PC-3 (cell line): ENCODE data around the gene RELA. TPM values are rescaled to one million over a fixed set of nuclear protein-coding genes. Genes with fewer than 3 reads are reported as not detected.

Experiments
- ATAC-seq: fragments of 200-7000 bp; cut with Tn5 transposase; 2 replicates; pipeline ENCODE4 v1.9.1; 2020; ENCODE audit warnings: mild to moderate bottlenecking, moderate library complexity
- BruUV-seq: library from RNA; stranded (reverse); fragments of 400-500 nt; replicated peaks from 2 replicates; lab custom pipeline; 2021; lab: Mats Ljungman, UMichigan
- CTCF ChIA-PET: fragments of 300-600 bp; sonication (Branson Sonifier 250); formaldehyde crosslinking; loops from one replicate; lab custom pipeline; 2022; ENCODE audit warnings: antibody characterized with exemption; lab: Charles Lee
- POLR2A ChIA-PET: fragments of 300-600 bp; sonication (Branson Sonifier 250); formaldehyde crosslinking; loops from one replicate; lab custom pipeline; 2022; ENCODE audit warnings: antibody characterized with exemption; ENCODE audit not compliant: unreplicated experiment; lab: Charles Lee
- DNase-seq: peaks from one replicate; pipeline ENCODE4 v3.0.0-alpha.2; 2015
- H2AFZ ChIP-seq: fragments of 300-600 bp; sonication (generic); 2 replicates; pipeline ENCODE4 v1.6.0; 2016; ENCODE audit warnings: antibody characterized with exemption, low read length
- H3F3A ChIP-seq: fragments of 300-600 bp; sonication (generic); one replicate; pipeline ENCODE4 v1.6.0; 2017; ENCODE audit warnings: antibody characterized with exemption, low read length, control low read depth, mild to moderate bottlenecking; ENCODE audit not compliant: unreplicated experiment
- H3K27ac ChIP-seq: fragments of 300-600 bp; sonication (generic); 2 replicates; pipeline ENCODE4 v1.5.1; 2016; ENCODE audit warnings: mild to moderate bottlenecking, low read length
- H3K27me3 ChIP-seq: fragments of 300-600 bp; sonication (generic); 2 replicates; pipeline ENCODE4 v1.6.1; 2016; ENCODE audit warnings: low read length, mixed read lengths
- H3K36me3 ChIP-seq: fragments of 300-600 bp; sonication (generic); 2 replicates; pipeline ENCODE4 v1.6.1; 2016; ENCODE audit warnings: low read depth, mixed run types, low read length, mixed read lengths
- H3K4me1 ChIP-seq: fragments of 300-600 bp; sonication (generic); 2 replicates; pipeline ENCODE4 v1.5.1; 2016; ENCODE audit warnings: low read length; ENCODE audit not compliant: insufficient read depth
- H3K4me2 ChIP-seq: fragments of 300-600 bp; sonication (generic); 2 replicates; pipeline ENCODE4 v1.6.0; 2016; ENCODE audit warnings: low read length
- H3K4me3 ChIP-seq: fragments of 300-600 bp; sonication (generic); 2 replicates; pipeline ENCODE4 v1.5.1; 2016; ENCODE audit warnings: mild to moderate bottlenecking, low read length, mixed read lengths
- H3K79me2 ChIP-seq: fragments of 300-600 bp; sonication (generic); 2 replicates; pipeline ENCODE4 v1.6.1; 2017; ENCODE audit warnings: low read length, mixed read lengths
- H3K9ac ChIP-seq: fragments of 300-600 bp; sonication (generic); 2 replicates; pipeline ENCODE4 v1.6.0; 2016; ENCODE audit warnings: mild to moderate bottlenecking, low read length
- H3K9me2 ChIP-seq: fragments of 300-600 bp; sonication (generic); replicated peaks from 2 replicates; pipeline ENCODE4 v1.6.1; 2016; ENCODE audit warnings: mixed run types, low read length, mixed read lengths
- H3K9me3 ChIP-seq: fragments of 300-600 bp; sonication (generic); 2 replicates; pipeline ENCODE4 v1.6.1; 2016; ENCODE audit warnings: low read length, mixed read lengths
- H4K20me1 ChIP-seq: fragments of 300-600 bp; sonication (generic); 2 replicates; pipeline ENCODE4 v1.6.1; 2016; ENCODE audit warnings: low read length, mixed read lengths
- EZH2 ChIP-seq: fragments of 300-600 bp; sonication (generic); IDR thresholded peaks from one replicate; pipeline ENCODE4 v1.6.1; 2017; ENCODE audit warnings: antibody characterized with exemption, mild to moderate bottlenecking, low read length; ENCODE audit not compliant: unreplicated experiment
- EZH2phosphoT487 ChIP-seq: fragments of 300-600 bp; sonication (generic); IDR thresholded peaks from 2 replicates; pipeline ENCODE4 v1.6.1; 2018; ENCODE audit warnings: mild to moderate bottlenecking, antibody characterized with exemption, low read length, borderline replicate concordance
- intact Hi-C: fragments of 100-400 bp; cut with micrococcal nuclease; formaldehyde crosslinking; loops from 2 replicates; pipeline ENCODE4 v1.9.0; 2023
- total RNA-seq: library from RNA; depleted of rRNA; stranded (reverse); fragments of >200 nt; gene quantifications from 2 replicates; pipeline ENCODE4 v1.2.3, GENCODE V29; 2014
- TF ChIP-seq, protein P1 (sequence below): fragments of 300-600 bp; sonication (generic); conservative IDR thresholded peaks from 2 replicates; pipeline ENCODE4 v1.5.1; 2017; ENCODE audit warnings: antibody characterized with exemption, low read depth, mild to moderate bottlenecking, low read length

RELA gene
- total RNA-seq, 1 experiment from 2014 or later = 84.2 TPM

DNA sequence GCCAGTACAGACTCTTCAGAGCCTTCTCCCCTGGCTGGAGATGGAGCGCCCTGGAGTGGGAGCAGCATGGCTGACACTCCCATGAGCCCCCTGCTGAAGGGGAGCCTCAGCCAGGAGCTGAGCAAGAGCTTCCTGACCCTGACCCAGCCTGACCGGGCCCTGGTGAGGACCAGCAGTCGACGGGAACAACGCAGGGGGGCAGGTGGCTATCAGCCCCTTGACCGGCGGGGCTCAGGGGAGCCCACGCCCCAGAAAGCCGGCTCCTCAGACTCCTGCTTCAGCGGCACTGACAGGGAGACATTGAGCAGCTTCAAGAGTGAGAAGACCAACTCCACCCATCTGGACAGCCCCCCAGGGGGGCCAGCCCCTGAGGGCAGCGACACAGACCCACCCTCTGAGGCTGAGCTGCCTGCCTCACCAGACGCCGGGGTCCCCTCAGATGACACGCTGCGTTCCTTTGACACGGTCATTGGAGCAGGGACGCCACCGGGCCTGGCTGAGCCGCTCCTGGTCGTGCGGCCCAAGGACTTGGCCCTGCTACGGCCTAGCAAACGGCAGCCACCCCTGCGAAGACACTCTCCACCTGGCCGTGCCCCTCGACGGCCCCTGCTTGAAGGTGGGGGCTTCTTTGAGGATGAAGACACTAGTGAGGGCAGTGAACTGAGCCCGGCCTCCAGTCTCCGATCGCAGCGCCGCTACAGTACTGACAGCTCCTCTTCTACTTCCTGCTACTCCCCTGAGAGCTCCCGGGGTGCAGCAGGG is 44.5 kb downstream of the RELA start:
- DNase-seq (no peak), ATAC-seq (no peak)
- POLR2A ChIA-PET = no interaction called here
- Histone ChIP-seq H3K79me2 (peaks cover 59% of the 10 kb centered on the region), H2AFZ (no peak overlapping the region), H3K36me3 (peaks cover 40% of the 10 kb centered on the region), H3K4me3 (no peak overlapping the region), H3K4me1 (peaks cover 13% of the 10 kb centered on the region), H3K27me3 (no peaks in the 10 kb centered on the region), H3K9ac (no peak overlapping the region), H3F3A (no peaks in the 10 kb centered on the region), H3K9me2 (no peaks in the 10 kb centered on the region), H4K20me1 (peaks cover 17% of the 10 kb centered on the region), H3K4me2 (no peak overlapping the region), H3K9me3 (no peaks in the 10 kb centered on the region), H3K27ac (no peak overlapping the region)
- BruUV-seq = no TSS peak
- CTCF ChIA-PET = no interaction called here
- intact Hi-C loops = loop anchor here (10.0 kb wide), 1 partner anchor 73 kb away; no protein-coding TSS in a partner anchor
- TF ChIP-seq EZH2 (no peak), EZH2phosphoT487 (no peak)
- TF ChIP-seq, protein P1, sequence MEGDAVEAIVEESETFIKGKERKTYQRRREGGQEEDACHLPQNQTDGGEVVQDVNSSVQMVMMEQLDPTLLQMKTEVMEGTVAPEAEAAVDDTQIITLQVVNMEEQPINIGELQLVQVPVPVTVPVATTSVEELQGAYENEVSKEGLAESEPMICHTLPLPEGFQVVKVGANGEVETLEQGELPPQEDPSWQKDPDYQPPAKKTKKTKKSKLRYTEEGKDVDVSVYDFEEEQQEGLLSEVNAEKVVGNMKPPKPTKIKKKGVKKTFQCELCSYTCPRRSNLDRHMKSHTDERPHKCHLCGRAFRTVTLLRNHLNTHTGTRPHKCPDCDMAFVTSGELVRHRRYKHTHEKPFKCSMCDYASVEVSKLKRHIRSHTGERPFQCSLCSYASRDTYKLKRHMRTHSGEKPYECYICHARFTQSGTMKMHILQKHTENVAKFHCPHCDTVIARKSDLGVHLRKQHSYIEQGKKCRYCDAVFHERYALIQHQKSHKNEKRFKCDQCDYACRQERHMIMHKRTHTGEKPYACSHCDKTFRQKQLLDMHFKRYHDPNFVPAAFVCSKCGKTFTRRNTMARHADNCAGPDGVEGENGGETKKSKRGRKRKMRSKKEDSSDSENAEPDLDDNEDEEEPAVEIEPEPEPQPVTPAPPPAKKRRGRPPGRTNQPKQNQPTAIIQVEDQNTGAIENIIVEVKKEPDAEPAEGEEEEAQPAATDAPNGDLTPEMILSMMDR = no peak

DNA sequence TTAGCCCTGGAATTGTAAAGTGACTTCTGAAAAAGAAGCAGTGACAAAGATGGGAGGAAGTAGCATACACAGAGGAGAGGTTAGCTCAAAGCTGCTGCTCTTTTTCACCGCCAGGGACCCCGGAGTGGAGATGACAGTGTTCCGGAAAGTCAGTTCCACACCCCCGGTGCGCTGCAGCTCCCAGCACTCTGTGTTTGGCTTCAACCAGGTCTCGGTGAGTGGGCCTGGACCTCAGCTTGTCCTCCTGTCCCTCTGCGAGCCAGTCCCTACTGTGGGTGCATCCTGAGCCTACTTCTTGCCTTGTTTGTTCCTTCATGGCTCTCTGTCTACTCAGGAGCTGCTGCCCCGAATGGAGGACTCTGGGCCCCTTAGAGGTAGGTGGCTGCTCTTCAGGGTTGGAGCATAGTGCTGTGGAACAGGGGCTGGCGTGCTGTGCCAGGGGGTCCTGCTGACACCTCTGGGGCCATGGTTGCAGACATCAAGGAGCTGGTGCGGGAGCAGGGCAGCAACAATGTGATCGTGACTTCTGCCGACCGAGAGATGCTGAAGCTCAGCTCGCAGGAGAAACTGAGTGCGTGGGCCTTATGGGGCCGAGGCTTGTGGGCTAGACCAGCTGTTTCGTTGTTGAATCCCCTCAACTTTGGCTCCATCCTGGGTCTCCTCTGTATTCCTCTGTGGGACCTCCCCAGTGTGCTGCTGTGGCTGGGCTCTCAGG is 45.4 kb downstream of the RELA start:
- no peak overlapping the region for H3K27ac ChIP-seq
- no peaks in the 10 kb centered on the region for H3K9me2 ChIP-seq
- H3K9ac ChIP-seq = peak overlapping the region; percentile 94
- no peak for ATAC-seq
- peaks cover 17% of the 10 kb centered on the region for H4K20me1 ChIP-seq
- TF ChIP-seq EZH2phosphoT487 (no peak), EZH2 (no peak)
- POLR2A ChIA-PET = no interaction called here
- H3F3A ChIP-seq = no peaks in the 10 kb centered on the region
- H3K4me2 ChIP-seq = peak overlapping the region; percentile 89
- peaks cover 68% of the 10 kb centered on the region for H3K79me2 ChIP-seq
- peaks cover 21% of the 10 kb centered on the region for H3K4me1 ChIP-seq
- DNase-seq = no peak
- H2AFZ ChIP-seq = no peak overlapping the region
- CTCF ChIA-PET = no interaction called here
- peak overlapping the region; percentile 83 for H3K4me3 ChIP-seq
- no peaks in the 10 kb centered on the region for H3K27me3 ChIP-seq
- intact Hi-C loops = loop anchor here (10.0 kb wide), 1 partner anchor 72 kb away; no protein-coding TSS in a partner anchor
- H3K9me3 ChIP-seq = no peaks in the 10 kb centered on the region
- H3K36me3 ChIP-seq = peaks cover 37% of the 10 kb centered on the region
- BruUV-seq = no TSS peak

DNA sequence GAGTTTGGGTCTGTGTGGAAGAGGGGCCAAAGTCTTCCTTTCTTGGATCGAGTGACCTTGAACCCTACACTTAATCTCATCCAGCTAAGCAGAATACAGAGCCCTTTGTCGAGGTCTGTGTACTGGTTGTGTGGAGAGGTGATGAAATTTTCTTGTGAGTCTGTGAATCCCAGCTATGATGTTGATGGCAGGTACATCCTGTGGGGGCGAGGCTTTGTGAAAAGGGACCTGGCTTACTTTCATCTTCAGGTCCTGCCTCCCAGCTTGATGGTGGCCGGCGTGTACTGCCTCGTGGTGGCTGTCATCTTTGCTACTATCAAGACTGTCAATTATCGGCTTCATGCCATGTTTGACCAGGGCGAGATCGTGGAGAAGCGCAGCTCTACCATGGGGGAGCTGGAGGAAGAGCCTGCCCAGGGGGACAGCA is 46.1 kb downstream of the RELA start:
- ATAC-seq (no peak), DNase-seq (no peak)
- Histone ChIP-seq H3K27me3 (no peaks in the 10 kb centered on the region), H3K4me2 (peak overlapping the region; percentile 89), H3K79me2 (peaks cover 75% of the 10 kb centered on the region), H3K4me1 (peaks cover 28% of the 10 kb centered on the region), H2AFZ (no peak overlapping the region), H3K9ac (peak overlapping the region; percentile 94), H3K27ac (peak overlapping the region; percentile 81; the same call in 1 of the 2 replicates), H3K9me3 (no peaks in the 10 kb centered on the region), H3F3A (no peaks in the 10 kb centered on the region), H3K9me2 (no peaks in the 10 kb centered on the region), H4K20me1 (peaks cover 17% of the 10 kb centered on the region), H3K4me3 (peak overlapping the region; percentile 83), H3K36me3 (peaks cover 33% of the 10 kb centered on the region)
- TF ChIP-seq EZH2 = no peak
- no peak for TF ChIP-seq EZH2phosphoT487
- TF ChIP-seq, protein P1 = no peak
- POLR2A ChIA-PET = no interaction called here
- CTCF ChIA-PET = interaction anchor here (0.5 kb wide), 1 partner anchor 12 kb away, joined by 8 read pairs; no protein-coding TSS in a partner anchor
- intact Hi-C loops = loop anchor here (10.0 kb wide), 1 partner anchor 72 kb away; no protein-coding TSS in a partner anchor
- BruUV-seq = TSS peak; percentile 37
